GM21619 (cell line): Measurements from ENCODE around the gene OR13D1.
A peak's percentile ranks its signal among the peaks of the same experiment; 100 is the strongest.
"Not testable (repeated sequence)": the region's sequence is repeated elsewhere in the genome, so short reads cannot be mapped to it uniquely, and the experiment has no call there.

Source experiments
- ATAC-seq: cut with Tn5 transposase; IDR thresholded peaks from one replicate; pipeline ENCODE4 v1.9.1; 2021; ENCODE audit not compliant: unreplicated experiment

The OR13D1 gene

GRCh38 chr9:104694218-104694617 is at the start of gene OR13D1:
OR13D1 (plus strand) TSS chr9:104694518; CDS start chr9:104694518, 0 bp downstream.
- no peak for ATAC-seq

- ATAC-seq, result no peak
Observed at GRCh38 chr9:104658496-104659195, 35.7 kb upstream of the OR13D1 start.

- no peak for ATAC-seq
Observed at GRCh38 chr9:104675611-104676010, 18.7 kb upstream of the OR13D1 start.

- peak; percentile 82 for ATAC-seq
Observed at GRCh38 chr9:104682642-104683041, 11.7 kb upstream of the OR13D1 start.

- ATAC-seq, result no peak
Observed at GRCh38 chr9:104686081-104686480, 8.2 kb upstream of the OR13D1 start.

GRCh38 chr9:104700306-104700705 is 6.0 kb downstream of the OR13D1 start:
- no peak for ATAC-seq

- not testable (repeated sequence) for ATAC-seq
Observed at GRCh38 chr9:104708737-104709136, 14.4 kb downstream of the OR13D1 start.

- no peak for ATAC-seq
Observed at GRCh38 chr9:104711604-104712003, 17.3 kb downstream of the OR13D1 start.

- ATAC-seq, result no peak
Observed at GRCh38 chr9:104725014-104725413, 30.7 kb downstream of the OR13D1 start.

- ATAC-seq, result no peak
Observed at GRCh38 chr9:104738452-104738851, 44.1 kb downstream of the OR13D1 start.

GRCh38 chr9:104740621-104741020 is 46.3 kb downstream of the OR13D1 start:
- no peak for ATAC-seq

GRCh38 chr9:104743376-104743985 is 49.2 kb downstream of the OR13D1 start:
- ATAC-seq, result peak; percentile 35
